H1 (cell line): ENCODE measurements around the gene UNC119B. TPM values are rescaled to one million over a fixed set of nuclear protein-coding genes. Genes with fewer than 3 reads are reported as not detected.

ENCODE experiments used
- CEBPB ChIP-seq: IDR thresholded peaks from 2 replicates; pipeline ENCODE4 v1.6.1; 2012; ENCODE audit warnings: low read depth, low read length
- EP300 ChIP-seq, 2 experiments: IDR thresholded peaks; 1 replicate in 1 of 2; 2 replicates in 1 of 2; pipeline ENCODE4 v1.6.1; 2011 to 2012; ENCODE audit warnings: low read depth in 2 of 2, low read length in 2 of 2, mild to moderate bottlenecking in 2 of 2, borderline replicate concordance in 1 of 2, inconsistent platforms in 1 of 2, moderate library complexity in 1 of 2
- POU5F1 ChIP-seq: IDR thresholded peaks from 2 replicates; pipeline ENCODE4 v1.6.1; 2011; ENCODE audit warnings: low read depth, mild to moderate bottlenecking, low read length, moderate library complexity
- SAP30 ChIP-seq: fragments of 300-600 bp; sonication (generic); IDR thresholded peaks from 2 replicates; pipeline ENCODE4 v1.7.1; 2012; ENCODE audit warnings: low read length, moderate library complexity, mild to moderate bottlenecking, inconsistent platforms; ENCODE audit not compliant: insufficient read depth, insufficient replicate concordance
- SIN3A ChIP-seq, 2 experiments: IDR thresholded peaks in 1 of 2; conservative IDR thresholded peaks in 1 of 2; 2 replicates each; pipeline ENCODE4 v1.6.1; 2011 to 2012; ENCODE audit warnings: low read length in 2 of 2, improper control_type of control experiment in 1 of 2, low read depth in 1 of 2, mild to moderate bottlenecking in 1 of 2
- TCF12 ChIP-seq: IDR thresholded peaks from 2 replicates; pipeline ENCODE4 v1.6.1; 2011; ENCODE audit warnings: low read depth, mild to moderate bottlenecking, low read length
- polyA plus RNA-seq, 7 experiments: library from polyadenylated mRNA; depleted of rRNA in 3 of 7; stranded (reverse) in 5 of 7; unstranded in 2 of 7; fragments of >200 nt in 5 of 7; fragments of 200-250 nt in 2 of 7; gene quantifications; 1 replicate in 5 of 7; 2 replicates in 1 of 7; 4 replicates in 1 of 7; pipeline versions ENCODE4 v1.2.1 to v1.2.3, GENCODE V29; 2011 to 2013; ENCODE audit warnings: missing spikeins in 2 of 7, mixed read lengths in 2 of 7
- total RNA-seq: library from RNA; stranded (reverse); fragmentation: NEBNext Ultra II Directional; extraction: Animal tissue kit (Norgen Biotek cat#: 25700); gene quantifications from 2 replicates; pipeline ENCODE4 v1.2.1, GENCODE V29; 2021

Gene UNC119B
- total and polyA plus RNA-seq, 2 of the 8 experiments (the other 6 are each of a cell fraction or from before 2014, with no cell fraction given) = 40.5 to 50.1 TPM

GRCh38 chr12:120689397-120690082, 20.7 kb upstream of the UNC119B start (continued):
- 0 out of 2 replicates have a peak, but pooled peaks have one; percentile 29 for TF ChIP-seq CEBPB
- no peak for TF ChIP-seq TCF12
- TF ChIP-seq SIN3A (conservative IDR thresholded peaks at IDR 0.05 in 1 of 2, IDR thresholded peaks at IDR 0.05 in 1 of 2; ENCODE audit: low read depth in 1 of 2, low read length in 2 of 2) = 0 out of 4 replicates have a peak, but pooled peaks have one; percentile 18 to 41
- TF ChIP-seq EP300 (IDR thresholded peaks at IDR 0.05; ENCODE audit: borderline replicate concordance in 1 of 2, low read depth in 2 of 2, low read length in 2 of 2) = no peak
- no peak for TF ChIP-seq SAP30
- 0 out of 2 replicates have a peak, but pooled peaks have one; percentile 14 for TF ChIP-seq POU5F1
